HCT116 (cell line): ENCODE measurements around the gene TEAD2. TPM values are rescaled to one million over a fixed set of nuclear protein-coding genes. Genes with fewer than 3 reads are reported as not detected.
"Not testable (repeated sequence)": the region's sequence is repeated elsewhere in the genome, so short reads cannot be mapped to it uniquely, and the experiment has no call there.

ENCODE experiments used
- ATAC-seq: fragments of 200-7000 bp; cut with Tn5 transposase; 2 replicates; pipeline ENCODE4 v1.9.1; 2020; ENCODE audit warnings: mild to moderate bottlenecking, moderate library complexity
- BruUV-seq: library from RNA; stranded (reverse); fragments of 400-500 nt; replicated peaks from 2 replicates; lab custom pipeline; 2021; lab: Mats Ljungman, UMichigan
- CTCF ChIA-PET: fragments of 300-600 bp; sonication (Branson Sonifier 250); formaldehyde crosslinking; loops from one replicate; lab custom pipeline; 2021; ENCODE audit warnings: antibody characterized with exemption; lab: Charles Lee
- POLR2A ChIA-PET: fragments of 300-600, 350-600 bp; sonication (Branson Sonifier 250); formaldehyde crosslinking; loops from one replicate; lab custom pipeline; 2021; ENCODE audit warnings: antibody characterized with exemption; lab: Charles Lee
- RAD21 ChIA-PET, 2 experiments: fragments of 300-600 bp; sonication (Branson Sonifier 250); formaldehyde crosslinking; loops; one replicate each; lab custom pipeline; 2023; ENCODE audit warnings: low total read pairs in 2 of 2; ENCODE audit not compliant: uncharacterized antibody in 2 of 2, unreplicated experiment in 2 of 2, low non-redundant PET in 1 of 2; lab: Charles Lee
- DNase-seq: peaks from one replicate; pipeline ENCODE4 v3.0.0-alpha.2; 2010; ENCODE audit warnings: low read depth, low spot score
- H2AFZ ChIP-seq: fragments of 200-600 bp; shearing (Covaris generic), sonication (generic); 2 replicates; pipeline ENCODE4 v1.6.1; 2017; ENCODE audit warnings: low read depth, mixed run types, mixed read lengths, antibody characterized with exemption, low read length; ENCODE audit not compliant: poor library complexity, severe bottlenecking
- H3K27ac ChIP-seq: 2 replicates; pipeline ENCODE4 v1.5.1; 2012; ENCODE audit warnings: low read depth, low read length
- H3K27me3 ChIP-seq: fragments of 200-600 bp; sonication (generic); 2 replicates; pipeline ENCODE4 v1.6.1; 2016; ENCODE audit warnings: mixed run types, low read length, mixed read lengths; ENCODE audit not compliant: insufficient read depth
- H3K36me3 ChIP-seq, 2 experiments: fragments of 200-500 bp in 1 of 2; fragments of 200-600 bp in 1 of 2; sonication (Bioruptor generic) in 1 of 2; sonication (generic) in 1 of 2; 2 replicates each; pipeline versions ENCODE4 v1.5.1 to v1.6.1; 2014 to 2016; ENCODE audit warnings: low read length in 2 of 2, inconsistent platforms in 1 of 2, mixed read lengths in 1 of 2, mixed run types in 1 of 2; ENCODE audit not compliant: insufficient read depth in 2 of 2, control insufficient read depth in 1 of 2
- H3K4me1 ChIP-seq, 2 experiments: fragments of 200-600 bp in 1 of 2; sonication (generic) in 1 of 2; 2 replicates each; pipeline versions ENCODE4 v1.5.1 to v1.6.1; 2012 to 2017; ENCODE audit warnings: low read length in 2 of 2, inconsistent platforms in 1 of 2, mild to moderate bottlenecking in 1 of 2, mixed read lengths in 1 of 2, mixed run types in 1 of 2, moderate library complexity in 1 of 2; ENCODE audit not compliant: insufficient read depth in 2 of 2, control insufficient read depth in 1 of 2
- H3K4me2 ChIP-seq: fragments of 200-600 bp; sonication (generic); 2 replicates; pipeline ENCODE4 v1.6.1; 2017; ENCODE audit warnings: mixed run types, low read length, mixed read lengths
- H3K4me3 ChIP-seq, 2 experiments: fragments of 200-600 bp in 1 of 2; sonication (generic) in 1 of 2; replicated peaks in 1 of 2; 2 replicates each; pipeline ENCODE4 v1.5.1; 2011 to 2016; ENCODE audit warnings: low read length in 2 of 2, control low read depth in 1 of 2, low read depth in 1 of 2, mild to moderate bottlenecking in 1 of 2, mixed read lengths in 1 of 2, mixed run types in 1 of 2
- H3K79me2 ChIP-seq: fragments of 200-600 bp; sonication (generic); 2 replicates; pipeline ENCODE4 v1.6.1; 2017; ENCODE audit warnings: mild to moderate bottlenecking, mixed run types, low read length, moderate library complexity, mixed read lengths; ENCODE audit not compliant: insufficient read depth
- H3K9ac ChIP-seq: fragments of 200-600 bp; sonication (generic); 2 replicates; pipeline ENCODE4 v1.6.1; 2016; ENCODE audit warnings: low read length, mixed read lengths
- H3K9me2 ChIP-seq: fragments of 200-600 bp; sonication (generic), shearing (Covaris generic); 2 replicates; pipeline ENCODE4 v1.6.1; 2017; ENCODE audit warnings: mixed run types, mild to moderate bottlenecking, moderate library complexity; ENCODE audit not compliant: insufficient read depth
- H3K9me3 ChIP-seq, 2 experiments: fragments of 200-500 bp in 1 of 2; fragments of 200-600 bp in 1 of 2; sonication (Bioruptor generic) in 1 of 2; sonication (generic) in 1 of 2; 2 replicates each; pipeline ENCODE4 v1.6.1; 2014 to 2017; ENCODE audit warnings: low read length in 2 of 2, mixed read lengths in 2 of 2, inconsistent platforms in 1 of 2, low read depth in 1 of 2, mild to moderate bottlenecking in 1 of 2, mixed run types in 1 of 2, moderate library complexity in 1 of 2; ENCODE audit not compliant: control insufficient read depth in 1 of 2, insufficient read depth in 1 of 2
- H4K20me1 ChIP-seq: fragments of 200-600 bp; sonication (generic), shearing (Covaris generic); 2 replicates; pipeline ENCODE4 v1.6.1; 2017; ENCODE audit warnings: mixed run types, mild to moderate bottlenecking, moderate library complexity; ENCODE audit not compliant: insufficient read depth
- ATF3 ChIP-seq: IDR thresholded peaks from 2 replicates; pipeline ENCODE4 v1.6.1; 2012
- CBX3 ChIP-seq: IDR thresholded peaks from 2 replicates; pipeline ENCODE4 v1.6.1; 2012; ENCODE audit warnings: low read depth
- CEBPB ChIP-seq: IDR thresholded peaks from 2 replicates; pipeline ENCODE4 v1.6.1; 2012; ENCODE audit warnings: low read depth
- CTCF ChIP-seq, 3 experiments: fragments of 200-600 bp in 1 of 3; sonication (generic) in 1 of 3; IDR thresholded peaks in 2 of 3; conservative IDR thresholded peaks in 1 of 3; 2 replicates each; pipeline ENCODE4 v1.5.1; 2012 to 2017; ENCODE audit warnings: low read depth in 2 of 3, low read length in 2 of 3, antibody characterized with exemption in 1 of 3, borderline replicate concordance in 1 of 3, control low read depth in 1 of 3, mild to moderate bottlenecking in 1 of 3, mixed read lengths in 1 of 3, mixed run types in 1 of 3, moderate library complexity in 1 of 3; ENCODE audit not compliant: insufficient read depth in 1 of 3
- EZH2phosphoT487 ChIP-seq: fragments of 200-600 bp; IDR thresholded peaks from 2 replicates; pipeline ENCODE4 v1.6.1; 2018; ENCODE audit warnings: antibody characterized with exemption, borderline replicate concordance
- FOSL1 ChIP-seq: IDR thresholded peaks from 2 replicates; pipeline ENCODE4 v1.6.1; 2012; ENCODE audit warnings: low read depth
- JUND ChIP-seq: IDR thresholded peaks from 2 replicates; pipeline ENCODE4 v1.6.1; 2012
- MAX ChIP-seq: IDR thresholded peaks from 2 replicates; pipeline ENCODE4 v1.6.1; 2012
- POLR2A ChIP-seq: IDR thresholded peaks from 2 replicates; pipeline ENCODE4 v1.7.0; 2011; ENCODE audit warnings: borderline replicate concordance; ENCODE audit not compliant: insufficient read depth, insufficient read length; ENCODE audit errors: extremely low read depth
- POLR2AphosphoS5 ChIP-seq: IDR thresholded peaks from 2 replicates; pipeline ENCODE4 v1.6.1; 2011; ENCODE audit warnings: mild to moderate bottlenecking, low read depth, low read length, moderate library complexity
- REST ChIP-seq: IDR thresholded peaks from 2 replicates; pipeline ENCODE4 v1.6.1; 2012; ENCODE audit warnings: low read depth
- SP1 ChIP-seq: IDR thresholded peaks from 2 replicates; pipeline ENCODE4 v1.6.1; 2012; ENCODE audit warnings: low read depth
- SRF ChIP-seq: IDR thresholded peaks from 2 replicates; pipeline ENCODE4 v1.6.1; 2012; ENCODE audit warnings: low read depth
- YY1 ChIP-seq: IDR thresholded peaks from 2 replicates; pipeline ENCODE4 v1.6.1; 2011; ENCODE audit warnings: low read length, low read depth, moderate library complexity, mild to moderate bottlenecking; ENCODE audit not compliant: insufficient replicate concordance; ENCODE audit errors: extremely low read depth
- ZFX ChIP-seq: fragments of 450-650 bp; IDR thresholded peaks from 2 replicates; pipeline ENCODE4 v1.6.1; 2017
- ZNF274 ChIP-seq: fragments of 200-500 bp; sonication (Bioruptor generic); IDR thresholded peaks from 2 replicates; pipeline ENCODE4 v1.6.1; 2014; ENCODE audit warnings: mild to moderate bottlenecking, low read depth, low read length, inconsistent platforms
- intact Hi-C: fragments of 100-400 bp; cut with micrococcal nuclease; formaldehyde crosslinking; loops from 2 replicates; pipeline ENCODE4 v1.10.0; 2022
- total RNA-seq: library from RNA; stranded (reverse); gene quantifications from one replicate; pipeline ENCODE4 v1.2.1, GENCODE V29; 2021; ENCODE audit not compliant: unreplicated experiment

The TEAD2 gene
- total RNA-seq, 1 experiment from 2014 or later: 31.9 TPM

GRCh38 chr19:49374665-49375434 is 12.6 kb upstream of the TEAD2 start:
- Histone ChIP-seq H3K9me3 (peaks cover 0 to under 1% of the 10 kb centered on the region in 2 experiments; a peak in 2 of 4 replicates), H3K27me3 (no peaks in the 10 kb centered on the region), H3K9me2 (no peaks in the 10 kb centered on the region), H3K27ac (no peak overlapping the region), H3K36me3 (no peaks in the 10 kb centered on the region), H4K20me1 (no peaks in the 10 kb centered on the region), H3K9ac (no peak overlapping the region), H3K4me1 (no peaks in the 10 kb centered on the region), H3K79me2 (no peaks in the 10 kb centered on the region), H3K4me3 (no peak overlapping the region), H3K4me2 (no peak overlapping the region), H2AFZ (no peak overlapping the region)
- ChIA-PET RAD21 (no interaction called here), CTCF (no interaction called here), POLR2A (interaction anchor here (0.6 to 1.1 kb wide), 2 partner anchors 8 to 12 kb away, joined by 3 read pairs; no protein-coding TSS in a partner anchor)
- TF ChIP-seq POLR2AphosphoS5 (no peak), ATF3 (no peak), FOSL1 (no peak), POLR2A (no peak), REST (no peak), ZNF274 (no peak), YY1 (no peak), ZFX (no peak), SRF (no peak), CBX3 (no peak), SP1 (no peak), JUND (no peak), CTCF (IDR thresholded peaks at IDR 0.05 in 2 of 3, conservative IDR thresholded peaks at IDR 0.05 in 1 of 3; ENCODE audit: borderline replicate concordance in 1 of 3, insufficient read depth in 1 of 3, low read depth in 2 of 3, low read length in 2 of 3) (no peak), CEBPB (no peak), MAX (no peak), EZH2phosphoT487 (no peak)
- no TSS peak for BruUV-seq
- intact Hi-C loops: no loop called here
- DNase-seq (no peak), ATAC-seq (no peak)

- BruUV-seq, ATAC-seq, CTCF ChIA-PET: not testable (repeated sequence)
Observed at GRCh38 chr19:49373174-49373573, 11.0 kb upstream of the TEAD2 start.

More at GRCh38 chr19:49373174-49373573, 11.0 kb upstream of the TEAD2 start:
- intact Hi-C loops, H3K4me3 ChIP-seq, POLR2A ChIA-PET, DNase-seq, H3K27ac ChIP-seq, H3K4me1 ChIP-seq, H3K79me2 ChIP-seq, H4K20me1 ChIP-seq, H3K4me2 ChIP-seq, RAD21 ChIA-PET, H3K9ac ChIP-seq, H3K9me2 ChIP-seq, H2AFZ ChIP-seq, H3K36me3 ChIP-seq, H3K27me3 ChIP-seq: not testable (repeated sequence)
- peaks cover 8 to 13% of the 10 kb centered on the region in 2 experiments; a peak in 2 of 4 replicates for H3K9me3 ChIP-seq
